ENCODE results near the gene CCDC186. TPM values are rescaled to one million over a fixed set of nuclear protein-coding genes. Genes with fewer than 3 reads are reported as not detected.
A peak's percentile ranks its signal among the peaks of the same experiment; 100 is the strongest.
"Not testable (repeated sequence)": the region's sequence is repeated elsewhere in the genome, so short reads cannot be mapped to it uniquely, and the experiment has no call there.

CCDC186 gene
- total RNA-seq, 1 experiment from 2014 or later: 6.8 TPM

- in situ Hi-C loops (cut with HindIII; ENCODE audit: low sequenced_read_pairs): no loop called here
- no peak for DNase-seq (ENCODE audit: low spot score)
Measured at GRCh38 chr10:114176511-114176910, 2.5 kb upstream of the CCDC186 start.

GRCh38 chr10:114175667-114176066 is 1.7 kb upstream of the CCDC186 start:
- DNase-seq (ENCODE audit: low spot score): no peak
- in situ Hi-C loops (cut with HindIII; ENCODE audit: low sequenced_read_pairs): no loop called here

- in situ Hi-C loops (cut with HindIII; ENCODE audit: low sequenced_read_pairs): no loop called here
- peak; percentile 70 for DNase-seq (ENCODE audit: low spot score)
Measured at GRCh38 chr10:114174695-114175188, 739 bp upstream of the CCDC186 start.

GRCh38 chr10:114173603-114173920 is 441 bp downstream of the CCDC186 start:
- in situ Hi-C loops (cut with HindIII; ENCODE audit: low sequenced_read_pairs): no loop called here
- DNase-seq (ENCODE audit: low spot score): no peak

- in situ Hi-C loops (cut with HindIII; ENCODE audit: low sequenced_read_pairs): no loop called here
- peak; percentile 55 for DNase-seq (ENCODE audit: low spot score)
Measured at GRCh38 chr10:114172776-114173602, 1.0 kb downstream of the CCDC186 start.

- peak; percentile 29 for DNase-seq (ENCODE audit: low spot score)
- in situ Hi-C loops (cut with HindIII; ENCODE audit: low sequenced_read_pairs): no loop called here
Measured at GRCh38 chr10:114172216-114172615, 1.8 kb downstream of the CCDC186 start.

- in situ Hi-C loops (cut with HindIII; ENCODE audit: low sequenced_read_pairs): no loop called here
- DNase-seq (ENCODE audit: low spot score): no peak
Measured at GRCh38 chr10:114168450-114169009, 5.5 kb downstream of the CCDC186 start.

- DNase-seq (ENCODE audit: low spot score): no peak
- in situ Hi-C loops (cut with HindIII; ENCODE audit: low sequenced_read_pairs): no loop called here
Measured at GRCh38 chr10:114167985-114168384, 6.0 kb downstream of the CCDC186 start.

GRCh38 chr10:114166494-114166893 is 7.5 kb downstream of the CCDC186 start:
- DNase-seq (ENCODE audit: low spot score): no peak
- in situ Hi-C loops (cut with HindIII; ENCODE audit: low sequenced_read_pairs): no loop called here

- in situ Hi-C loops (cut with HindIII; ENCODE audit: low sequenced_read_pairs): no loop called here
- DNase-seq (ENCODE audit: low spot score): no peak
Measured at GRCh38 chr10:114166043-114166442, 8.0 kb downstream of the CCDC186 start.

GRCh38 chr10:114163062-114163461 is 10.9 kb downstream of the CCDC186 start:
- DNase-seq (ENCODE audit: low spot score): no peak
- in situ Hi-C loops (cut with HindIII; ENCODE audit: low sequenced_read_pairs): no loop called here

- in situ Hi-C loops (cut with HindIII; ENCODE audit: low sequenced_read_pairs): no loop called here
- DNase-seq (ENCODE audit: low spot score): no peak
Measured at GRCh38 chr10:114157912-114158311, 16.1 kb downstream of the CCDC186 start.

GRCh38 chr10:114151892-114152291 is 22.1 kb downstream of the CCDC186 start:
- no peak for DNase-seq (ENCODE audit: low spot score)
- in situ Hi-C loops (cut with HindIII; ENCODE audit: low sequenced_read_pairs): no loop called here

GRCh38 chr10:114151486-114151885 is 22.5 kb downstream of the CCDC186 start:
- in situ Hi-C loops (cut with HindIII; ENCODE audit: low sequenced_read_pairs): no loop called here
- no peak for DNase-seq (ENCODE audit: low spot score)

GRCh38 chr10:114149476-114149875 is 24.5 kb downstream of the CCDC186 start:
- DNase-seq (ENCODE audit: low spot score); in situ Hi-C loops (cut with HindIII; ENCODE audit: low sequenced_read_pairs): not testable (repeated sequence)

- no peak for DNase-seq (ENCODE audit: low spot score)
- in situ Hi-C loops (cut with HindIII; ENCODE audit: low sequenced_read_pairs): no loop called here
Measured at GRCh38 chr10:114143160-114143559, 30.8 kb downstream of the CCDC186 start.

GRCh38 chr10:114142018-114142417 is 32.0 kb downstream of the CCDC186 start:
- no peak for DNase-seq (ENCODE audit: low spot score)
- in situ Hi-C loops (cut with HindIII; ENCODE audit: low sequenced_read_pairs): no loop called here

GRCh38 chr10:114140827-114141226 is 33.2 kb downstream of the CCDC186 start:
- in situ Hi-C loops (cut with HindIII; ENCODE audit: low sequenced_read_pairs); DNase-seq (ENCODE audit: low spot score): not testable (repeated sequence)

- no peak for DNase-seq (ENCODE audit: low spot score)
- in situ Hi-C loops (cut with HindIII; ENCODE audit: low sequenced_read_pairs): no loop called here
Measured at GRCh38 chr10:114140036-114140435, 34.0 kb downstream of the CCDC186 start.

- no peak for DNase-seq (ENCODE audit: low spot score)
- in situ Hi-C loops (cut with HindIII; ENCODE audit: low sequenced_read_pairs): no loop called here
Measured at GRCh38 chr10:114138581-114138980, 35.4 kb downstream of the CCDC186 start.

GRCh38 chr10:114135476-114135875 is 38.5 kb downstream of the CCDC186 start:
- in situ Hi-C loops (cut with HindIII; ENCODE audit: low sequenced_read_pairs): no loop called here
- no peak for DNase-seq (ENCODE audit: low spot score)

Data from G401 (cell line).